GM19193 (cell line): Measurements from ENCODE around the gene LMF1.

Source experiments
- POLR2A ChIP-seq: IDR thresholded peaks from 4 replicates; pipeline ENCODE4 v1.6.1; 2011; ENCODE audit not compliant: insufficient read depth, insufficient read length; ENCODE audit errors: extremely low read depth

Gene LMF1

DNA sequence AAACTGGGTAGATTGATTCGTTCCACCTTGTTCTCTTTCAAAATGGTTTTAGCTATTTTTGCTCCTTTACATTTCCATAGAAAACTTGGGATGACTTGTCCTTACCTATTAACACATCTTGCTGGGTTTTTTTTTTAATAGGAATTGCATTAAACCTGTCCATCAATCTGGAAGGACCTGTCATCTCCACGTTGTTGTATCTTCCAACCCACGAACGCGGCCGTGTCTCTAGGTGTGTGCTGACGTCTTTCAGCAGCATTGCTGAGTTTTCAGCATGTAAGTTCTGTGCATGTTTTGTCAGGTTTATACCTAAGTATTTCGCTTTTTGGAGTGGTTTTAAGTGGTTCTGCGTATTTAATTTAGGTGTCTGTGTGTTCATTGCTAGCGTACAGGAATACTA lies 109.9 kb downstream of the LMF1 start:
- no peak for TF ChIP-seq POLR2A

DNA sequence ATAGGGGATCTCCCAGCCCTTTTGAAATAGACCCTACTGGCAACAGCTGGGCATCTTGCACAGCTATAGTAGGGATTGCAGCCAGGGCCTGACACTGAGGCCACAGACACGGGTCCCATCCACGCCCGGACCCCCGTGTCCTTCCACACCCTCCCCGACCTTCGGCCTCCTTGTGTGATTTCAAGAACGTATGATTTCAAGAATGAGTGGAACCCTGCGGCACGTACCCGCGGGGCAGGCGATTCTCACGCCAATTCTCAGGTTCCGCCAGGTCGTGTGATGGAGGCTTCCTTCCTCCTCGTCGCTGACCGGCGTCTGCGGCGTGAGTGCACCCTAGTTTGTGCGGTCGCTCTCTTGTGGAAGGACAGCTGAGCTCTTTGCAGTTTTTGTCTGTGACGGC lies 114.0 kb downstream of the LMF1 start:
- no peak for TF ChIP-seq POLR2A

DNA sequence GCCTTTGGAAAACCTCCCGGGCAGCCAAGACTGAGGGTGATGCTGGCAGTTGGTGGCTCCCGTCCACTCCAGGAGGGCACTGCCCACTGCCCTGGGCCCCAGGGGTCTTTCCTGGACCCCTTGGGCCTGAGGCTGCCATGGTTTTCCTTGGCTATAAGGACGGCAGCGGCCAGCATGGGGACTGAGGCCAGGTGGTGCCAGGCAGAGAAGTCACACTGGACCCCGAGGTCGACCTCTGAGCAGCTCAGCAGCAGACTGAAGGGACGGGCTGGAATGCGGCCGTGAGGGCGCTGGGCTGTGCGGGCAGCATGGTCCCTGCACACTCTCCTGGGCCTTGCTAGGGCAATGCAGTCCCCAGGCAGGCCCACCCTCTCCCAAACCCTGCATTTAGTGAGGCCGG lies 114.7 kb downstream of the LMF1 start:
- TF ChIP-seq POLR2A: no peak

DNA sequence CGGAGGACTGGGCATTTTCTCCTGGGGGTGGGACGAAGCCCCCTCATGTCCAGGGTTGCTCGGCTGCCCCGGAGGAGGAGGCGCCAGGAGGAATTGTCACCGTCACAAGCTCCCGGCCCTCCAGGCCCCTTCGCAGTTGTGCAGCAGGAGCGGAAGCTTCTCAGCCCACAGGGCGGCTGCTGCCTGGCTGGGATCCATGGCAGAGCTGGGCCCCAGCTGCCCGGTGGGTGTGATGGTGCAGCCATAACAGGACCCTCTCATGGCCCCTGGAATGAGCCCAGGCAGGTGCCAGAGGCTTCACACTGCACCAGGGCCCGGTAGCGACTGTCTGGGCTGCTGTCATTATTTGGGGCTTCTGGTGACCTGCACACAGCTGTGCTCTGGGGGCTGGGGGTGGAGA lies 115.3 kb downstream of the LMF1 start:
- TF ChIP-seq POLR2A: no peak

DNA sequence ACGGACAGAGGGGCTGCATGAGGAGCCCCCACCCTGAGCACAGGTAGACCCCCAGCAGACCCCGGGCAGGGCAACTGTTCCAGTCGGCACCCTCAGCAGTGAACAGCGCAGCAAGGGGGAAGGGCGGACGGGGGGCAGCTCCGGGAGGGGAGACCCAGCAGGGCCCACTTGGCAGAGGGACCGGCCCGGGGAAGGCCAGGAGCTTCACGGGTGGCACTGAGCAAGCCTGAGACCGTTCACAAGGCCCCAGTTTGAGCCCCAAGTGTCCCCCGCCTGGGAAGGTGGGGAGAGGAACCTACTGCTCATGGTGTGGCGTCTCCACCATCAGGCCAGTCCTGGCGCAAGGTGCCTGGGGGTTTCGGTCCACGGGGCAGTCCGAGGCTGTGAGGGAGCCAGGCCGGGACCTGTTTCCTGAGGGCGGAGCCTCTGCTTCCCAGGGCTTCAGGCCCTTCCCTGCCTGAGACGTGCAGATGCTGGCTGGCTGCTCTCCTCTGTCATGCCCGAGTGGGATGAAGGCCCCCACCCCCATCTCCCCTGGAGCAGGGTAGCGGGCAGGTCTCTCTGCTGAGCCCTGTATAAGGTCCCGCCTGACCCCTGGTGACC lies 115.9 kb downstream of the LMF1 start:
- no peak for TF ChIP-seq POLR2A

DNA sequence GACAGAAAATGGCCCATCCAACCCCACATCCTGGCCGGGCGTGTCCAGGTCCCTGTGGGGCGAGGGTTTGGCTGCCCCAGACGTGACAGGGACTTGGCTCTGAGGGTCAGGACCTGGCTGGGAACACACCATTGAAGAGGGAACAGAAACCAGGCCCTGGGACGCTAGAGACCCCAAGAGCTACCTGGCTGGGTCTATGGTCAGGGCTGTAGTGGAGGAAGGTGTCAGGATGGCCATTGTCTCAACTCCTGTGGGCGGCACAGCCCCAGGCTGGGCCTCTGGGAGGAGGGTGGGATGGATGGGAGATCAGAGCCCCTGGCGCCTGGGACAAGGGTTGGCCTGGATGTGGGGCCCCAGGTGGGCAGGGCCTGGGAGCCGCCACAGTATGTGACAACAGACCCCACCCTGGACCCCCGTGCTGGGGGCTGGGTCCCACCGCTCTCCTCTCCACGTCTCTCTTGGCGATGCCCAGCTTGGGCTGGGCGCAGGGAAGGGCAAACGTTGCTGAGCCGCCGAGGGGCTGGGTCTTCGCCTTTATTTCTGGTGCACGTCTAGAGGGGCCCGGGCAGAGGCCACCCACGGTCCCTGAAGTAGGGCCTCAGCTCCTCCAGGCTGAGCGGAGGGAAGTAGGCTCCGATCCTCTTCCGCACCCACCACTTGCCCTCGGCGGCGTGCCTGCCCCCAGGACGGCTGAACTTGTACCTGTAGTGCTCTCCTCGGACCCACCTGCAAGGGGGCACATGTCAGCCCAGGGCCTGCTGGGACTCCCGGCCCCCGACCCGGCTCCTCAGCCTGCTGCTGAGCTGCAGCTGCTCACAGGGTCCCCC lies 116.6 kb downstream of the LMF1 start:
- TF ChIP-seq POLR2A: no peak

DNA sequence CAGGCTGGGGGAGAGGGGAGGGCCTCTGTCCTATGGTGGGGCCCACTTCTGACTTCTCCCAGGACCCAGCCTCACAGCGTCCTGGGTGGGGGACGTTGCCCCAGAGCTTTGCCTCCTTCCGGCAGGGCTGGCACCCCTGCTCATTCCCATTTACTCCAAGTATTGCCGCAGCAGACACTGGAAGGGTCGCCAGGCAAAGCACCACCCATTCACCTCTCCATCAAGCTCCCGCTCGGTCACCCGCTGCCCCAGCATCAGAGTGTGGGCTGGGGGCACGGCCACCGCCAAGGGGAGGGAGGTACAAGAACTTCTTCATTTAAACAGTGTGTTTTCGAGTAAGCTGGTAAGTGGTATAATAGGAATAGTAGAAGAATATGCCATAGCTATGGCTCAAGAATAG lies 117.5 kb downstream of the LMF1 start:
- TF ChIP-seq POLR2A: no peak

DNA sequence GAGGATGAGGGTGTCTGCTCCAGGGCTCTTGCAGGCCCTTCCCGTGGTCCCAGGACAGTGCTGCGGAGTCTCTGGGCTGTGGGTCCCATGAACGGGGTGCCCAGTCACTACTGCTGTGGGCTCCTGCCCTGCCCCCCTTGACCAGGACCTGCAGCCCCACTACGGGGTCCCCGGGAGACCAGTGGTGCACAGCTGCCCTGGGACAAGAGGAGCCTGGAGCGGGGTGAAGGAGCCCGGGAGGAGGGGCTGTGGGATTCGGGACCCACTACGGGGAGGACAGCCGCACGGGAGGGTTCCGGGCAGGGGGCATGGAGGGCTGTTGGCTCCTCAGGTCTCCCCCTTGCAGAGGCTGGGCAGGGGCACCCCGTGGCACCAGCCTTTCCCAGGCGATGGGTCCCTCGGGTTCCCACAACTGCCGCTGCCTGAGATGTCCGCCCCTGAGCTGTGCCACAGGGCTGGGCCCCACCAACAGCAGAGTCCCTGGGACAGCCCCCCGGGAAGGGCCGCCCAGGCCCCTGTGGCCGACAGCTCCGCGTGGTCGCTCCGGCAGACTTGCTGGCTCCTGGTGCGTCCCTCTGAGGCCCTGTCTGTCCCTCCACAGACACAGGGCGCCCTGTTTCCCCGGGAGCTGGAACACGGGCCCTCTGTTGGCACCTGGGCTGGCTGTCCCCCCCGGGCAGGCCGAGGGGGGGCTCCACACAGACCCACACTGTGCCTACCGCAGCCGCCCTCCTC lies 118.2 kb downstream of the LMF1 start:
- TF ChIP-seq POLR2A: no peak

DNA sequence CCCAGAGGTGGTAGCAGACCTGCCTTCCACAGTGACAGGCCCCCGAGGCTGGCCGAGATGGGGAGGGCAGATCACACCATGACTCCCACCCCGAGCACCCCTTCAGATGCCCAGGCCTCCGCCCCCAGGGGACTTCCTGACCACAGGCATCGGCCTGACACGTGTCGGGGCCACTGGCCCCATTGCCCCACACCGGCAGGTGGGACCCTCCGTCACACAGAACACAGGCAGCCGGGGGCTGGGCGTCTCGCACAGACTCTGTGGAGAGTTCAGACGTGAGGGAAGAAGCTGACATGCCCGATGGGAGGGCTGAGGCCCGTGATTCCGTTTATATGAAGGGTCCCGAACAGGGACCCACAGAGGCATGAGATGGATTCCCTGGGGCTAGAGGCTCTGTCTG lies 118.9 kb downstream of the LMF1 start:
- no peak for TF ChIP-seq POLR2A

DNA sequence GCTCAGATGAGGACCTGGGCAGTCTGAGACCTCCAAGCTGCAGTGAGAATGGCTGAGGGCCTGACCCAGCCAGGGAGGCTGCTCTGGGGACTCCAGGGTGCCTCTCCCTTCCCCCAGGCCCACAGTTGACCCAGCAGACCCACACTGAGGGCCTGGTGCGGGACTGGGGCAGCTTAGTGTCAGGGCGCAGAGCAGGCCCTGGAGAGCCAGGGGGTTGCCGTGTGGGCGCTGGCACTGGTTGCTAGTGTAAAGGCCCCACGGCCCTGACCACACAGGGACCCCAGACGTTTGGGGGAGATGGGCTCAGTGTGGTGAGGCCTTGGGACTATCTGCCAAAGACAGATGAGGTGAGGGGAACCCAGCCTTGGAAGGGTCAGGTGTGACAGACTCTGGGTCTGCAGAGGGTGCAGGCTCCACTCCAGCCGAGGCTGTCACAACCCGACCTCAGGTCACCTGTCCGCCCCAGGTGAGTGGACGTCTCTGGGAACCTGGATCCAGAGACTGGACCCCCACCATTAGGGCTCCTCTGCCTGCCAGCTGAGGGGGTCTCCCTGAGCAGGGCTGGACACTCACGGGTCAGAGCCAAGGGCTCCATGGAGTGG lies 119.5 kb downstream of the LMF1 start:
- TF ChIP-seq POLR2A: no peak

DNA sequence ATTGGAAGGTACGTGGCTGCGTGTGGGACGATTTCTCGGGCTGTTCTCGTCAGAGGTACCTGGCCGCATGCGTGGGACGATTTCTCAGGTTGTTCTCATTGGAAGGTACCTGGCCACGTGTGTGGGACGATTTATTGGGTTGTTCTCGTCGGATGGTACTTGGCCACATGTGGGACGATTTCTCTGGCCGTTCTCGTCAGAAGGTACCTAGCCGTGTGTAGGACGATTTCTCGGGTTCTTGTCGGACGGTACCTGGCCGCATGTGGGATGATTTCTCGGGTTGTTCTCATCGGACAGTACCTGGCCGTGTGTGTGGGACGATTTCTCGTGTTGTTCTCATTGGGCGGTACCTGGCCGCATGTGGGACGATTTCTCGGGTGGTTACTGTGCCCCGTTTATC lies 120.1 kb downstream of the LMF1 start:
- no peak for TF ChIP-seq POLR2A

DNA sequence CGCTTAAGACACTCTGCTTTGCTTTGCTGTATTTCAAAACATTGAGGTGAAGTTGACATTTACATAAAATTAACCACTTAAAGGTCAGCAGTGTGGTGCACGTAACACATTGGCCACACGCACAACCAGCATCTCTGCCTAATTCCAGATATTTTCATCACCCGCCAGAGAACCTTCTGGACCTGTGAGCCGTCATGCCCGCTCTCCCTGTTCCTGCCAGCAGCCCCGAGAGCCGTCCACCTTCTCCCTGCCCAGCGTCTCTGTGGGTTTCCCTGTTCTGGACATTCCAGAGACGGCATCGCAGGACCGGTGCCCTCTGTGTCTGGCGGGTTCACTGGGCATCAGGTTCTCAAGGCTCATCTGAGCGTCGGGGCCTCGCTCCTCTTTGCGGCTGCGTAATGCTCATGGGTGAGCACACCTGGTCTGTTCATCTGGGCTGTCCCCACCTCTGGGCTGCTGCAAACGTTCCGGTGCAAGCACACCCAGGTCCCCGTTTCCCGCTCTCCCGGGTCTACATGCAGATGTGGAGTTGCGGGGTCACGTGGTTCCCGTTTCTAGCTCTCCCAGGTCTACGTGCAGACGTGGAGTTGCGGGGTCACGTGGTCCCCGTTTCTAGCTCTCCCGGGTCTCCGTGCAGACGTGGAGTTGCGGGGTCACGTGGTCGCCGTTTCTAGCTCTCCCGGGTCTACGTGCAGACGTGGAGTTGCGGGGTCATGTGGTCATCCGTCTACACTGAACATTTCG lies 122.1 kb downstream of the LMF1 start:
- TF ChIP-seq POLR2A: no peak

DNA sequence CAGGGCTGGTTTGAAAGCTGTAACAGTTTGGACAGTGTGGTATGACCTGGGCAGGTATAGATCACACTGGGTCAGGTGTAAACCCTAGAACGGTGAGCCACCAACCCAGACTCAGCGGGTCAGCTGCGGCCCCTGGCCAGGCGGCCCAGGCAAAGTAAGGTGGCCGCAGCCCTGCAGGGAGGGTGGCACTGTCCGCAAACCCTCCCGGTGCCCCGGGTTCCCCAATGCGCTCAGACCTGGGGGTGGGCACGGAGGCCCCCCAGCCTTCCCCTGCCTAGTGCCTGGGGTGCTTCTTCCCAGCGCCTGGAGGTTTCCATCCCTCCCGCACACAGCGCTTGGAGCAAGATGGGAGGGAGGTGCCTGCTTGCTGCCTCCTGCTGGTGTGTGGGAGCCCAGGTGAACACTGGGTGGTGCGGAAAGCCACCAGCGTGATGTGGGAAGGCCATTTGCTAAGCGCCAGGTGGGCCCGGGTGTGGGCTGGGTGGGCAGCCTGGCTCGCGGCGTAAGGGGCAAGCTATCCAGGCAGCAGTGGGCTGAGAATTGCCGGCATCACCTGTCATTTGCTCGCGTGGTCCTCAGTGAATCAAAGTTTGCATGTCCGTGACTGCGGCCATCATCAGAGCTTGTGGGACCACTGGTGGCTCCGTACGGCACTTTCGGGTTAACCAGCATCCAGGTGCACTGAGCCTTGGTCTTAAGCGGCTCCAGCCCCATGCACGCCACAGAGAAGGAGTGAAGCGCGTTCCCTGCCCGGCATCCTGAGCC lies 122.9 kb downstream of the LMF1 start:
- TF ChIP-seq POLR2A: no peak

DNA sequence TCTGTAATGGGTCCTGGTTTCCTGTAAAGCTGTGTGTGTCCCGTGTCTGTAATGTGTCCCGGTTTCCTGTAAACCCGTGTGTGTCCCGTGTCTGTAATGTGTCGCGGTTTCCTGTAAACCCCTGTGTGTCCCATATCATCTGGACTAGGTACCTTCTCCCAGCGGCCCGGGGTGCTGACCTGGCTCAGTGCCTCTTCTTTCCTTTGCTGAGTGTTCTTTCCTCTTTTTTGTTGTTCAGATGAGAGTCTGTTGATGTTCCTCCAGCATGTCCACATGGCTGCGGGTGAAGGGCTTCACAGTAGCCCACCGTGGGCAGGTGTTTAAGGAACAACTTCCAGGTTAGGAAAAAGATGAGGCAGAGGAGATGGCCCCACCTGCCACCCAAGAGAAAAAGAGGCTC lies 123.6 kb downstream of the LMF1 start:
- TF ChIP-seq POLR2A: no peak

DNA sequence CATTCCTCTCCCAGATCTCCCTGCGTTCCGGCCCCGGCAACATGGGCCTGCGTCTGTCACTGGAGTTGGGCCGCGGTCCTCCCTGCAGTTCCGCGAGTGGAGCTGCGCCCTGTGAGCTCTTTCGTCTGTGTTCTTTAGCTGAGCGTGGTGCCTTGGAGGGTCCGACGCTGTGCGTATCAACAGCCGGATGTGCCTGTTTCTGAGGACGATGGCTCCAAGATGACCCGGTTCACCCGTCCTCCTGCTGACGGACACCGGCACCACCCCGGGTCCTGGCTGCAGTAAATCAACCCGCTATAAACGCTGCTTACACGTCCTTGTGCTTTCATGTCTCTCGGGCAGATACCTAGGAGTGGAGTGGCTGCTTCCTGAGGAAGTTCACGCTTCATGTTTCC lies 125.4 kb downstream of the LMF1 start:
- no peak for TF ChIP-seq POLR2A
